ENCODE results near the gene CNBD2.
A peak's percentile ranks its signal among the peaks of the same experiment; 100 is the strongest.
"Not testable (repeated sequence)": the region's sequence is repeated elsewhere in the genome, so short reads cannot be mapped to it uniquely, and the experiment has no call there.

The CNBD2 gene

GRCh38 chr20:35967979-35968640, at the start of gene CNBD2:
Gene CNBD2 (plus strand): TSS chr20:35968590. CDS start chr20:35968763, 173 bp downstream.
- TF ChIP-seq JUND (IDR thresholded peaks at IDR 0.05; ENCODE audit: low read depth): no peak
- in situ Hi-C loops (cut with HindIII; ENCODE audit: low pct_unique_long_range_greater_than_20kb, low sequenced_read_pairs): no loop called here
- no peak for DNase-seq (ENCODE audit: low read depth in 1 of 2, low spot score in 1 of 2)

- no peak for TF ChIP-seq JUND (IDR thresholded peaks at IDR 0.05; ENCODE audit: low read depth)
- no peak for DNase-seq (ENCODE audit: low read depth in 1 of 2, low spot score in 1 of 2)
- in situ Hi-C loops (cut with HindIII; ENCODE audit: low pct_unique_long_range_greater_than_20kb, low sequenced_read_pairs): no loop called here
Measured at GRCh38 chr20:35920523-35920922, 47.9 kb upstream of the CNBD2 start.

GRCh38 chr20:35929301-35929700, 39.1 kb upstream of the CNBD2 start:
- in situ Hi-C loops (cut with HindIII; ENCODE audit: low pct_unique_long_range_greater_than_20kb, low sequenced_read_pairs): no loop called here
- peak in 1 of 2 experiments; percentile 54 for DNase-seq (ENCODE audit: low read depth in 1 of 2, low spot score in 1 of 2)
- TF ChIP-seq JUND (IDR thresholded peaks at IDR 0.05; ENCODE audit: low read depth): no peak

GRCh38 chr20:35934050-35934449, 34.3 kb upstream of the CNBD2 start:
- DNase-seq (ENCODE audit: low read depth in 1 of 2, low spot score in 1 of 2): no peak
- no peak for TF ChIP-seq JUND (IDR thresholded peaks at IDR 0.05; ENCODE audit: low read depth)
- in situ Hi-C loops (cut with HindIII; ENCODE audit: low pct_unique_long_range_greater_than_20kb, low sequenced_read_pairs): no loop called here

DNA sequence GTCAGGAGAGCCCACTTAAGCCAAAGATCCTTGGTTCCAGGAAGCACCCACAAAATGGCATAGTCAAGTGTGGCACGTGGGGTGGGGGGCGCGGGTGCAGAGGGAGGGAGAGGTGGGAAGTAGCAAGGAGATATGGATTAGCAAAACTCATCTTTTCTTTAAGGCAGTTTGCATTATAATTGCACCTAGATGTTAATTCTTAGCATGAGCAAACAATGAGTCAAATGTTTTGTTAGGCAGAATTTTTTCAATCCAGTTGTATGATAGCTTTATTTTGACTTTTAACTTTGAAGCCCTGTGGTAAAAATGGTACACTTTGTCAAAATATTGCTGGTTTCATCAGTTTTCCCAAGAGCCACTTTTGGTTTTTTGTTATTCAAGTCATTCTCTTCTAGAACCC, 29.1 kb upstream of the CNBD2 start:
- in situ Hi-C loops (cut with HindIII; ENCODE audit: low pct_unique_long_range_greater_than_20kb, low sequenced_read_pairs): no loop called here
- no peak for TF ChIP-seq JUND (IDR thresholded peaks at IDR 0.05; ENCODE audit: low read depth)
- no peak for DNase-seq (ENCODE audit: low read depth in 1 of 2, low spot score in 1 of 2)

DNA sequence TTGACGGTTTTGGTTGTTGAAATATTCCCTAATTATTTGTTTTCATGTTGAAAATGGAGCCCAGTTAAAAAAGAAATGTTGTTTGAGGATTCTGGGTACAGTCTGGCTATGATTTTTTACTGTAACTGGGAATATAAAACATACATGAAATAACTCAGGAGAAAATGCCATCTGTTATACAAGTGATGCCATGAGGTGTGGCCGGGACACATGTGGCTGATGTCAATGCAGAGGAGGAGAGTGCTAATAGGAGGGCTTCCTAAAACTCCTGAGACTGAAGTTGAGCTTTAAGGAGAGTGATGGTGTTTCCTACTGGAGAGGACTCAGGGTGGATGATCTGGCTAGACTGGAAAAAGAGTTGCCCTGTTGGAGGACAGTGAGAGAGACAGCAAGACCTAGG, 26.8 kb upstream of the CNBD2 start:
- no peak for DNase-seq (ENCODE audit: low read depth in 1 of 2, low spot score in 1 of 2)
- in situ Hi-C loops (cut with HindIII; ENCODE audit: low pct_unique_long_range_greater_than_20kb, low sequenced_read_pairs): no loop called here
- TF ChIP-seq JUND (IDR thresholded peaks at IDR 0.05; ENCODE audit: low read depth): no peak

GRCh38 chr20:35942243-35942642, 26.1 kb upstream of the CNBD2 start:
- in situ Hi-C loops (cut with HindIII; ENCODE audit: low pct_unique_long_range_greater_than_20kb, low sequenced_read_pairs): no loop called here
- no peak for TF ChIP-seq JUND (IDR thresholded peaks at IDR 0.05; ENCODE audit: low read depth)
- DNase-seq (ENCODE audit: low read depth in 1 of 2, low spot score in 1 of 2): peak in 1 of 2 experiments; percentile 33

DNA sequence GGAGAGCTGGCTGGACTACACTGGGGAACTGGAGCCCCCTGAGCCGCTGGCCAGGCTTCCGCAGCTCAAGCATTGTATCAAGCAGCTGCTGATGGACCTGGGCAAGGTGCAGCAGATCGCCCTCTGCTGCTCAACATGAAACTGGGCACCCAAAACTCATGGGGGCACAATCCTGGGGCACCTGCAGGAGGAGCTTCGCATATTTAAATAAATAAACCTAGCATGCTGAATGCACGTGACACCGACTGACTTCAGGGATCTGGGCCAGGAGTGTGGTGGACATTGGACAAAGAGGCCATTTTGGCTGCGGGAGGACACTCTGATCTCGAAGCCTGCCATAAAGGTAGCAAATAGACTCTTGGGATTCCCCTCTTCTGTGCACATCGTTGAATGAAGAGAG, 20.9 kb upstream of the CNBD2 start:
- in situ Hi-C loops (cut with HindIII; ENCODE audit: low pct_unique_long_range_greater_than_20kb, low sequenced_read_pairs): no loop called here
- TF ChIP-seq JUND (IDR thresholded peaks at IDR 0.05; ENCODE audit: low read depth): no peak
- peak in 1 of 2 experiments; percentile 72 for DNase-seq (ENCODE audit: low read depth in 1 of 2, low spot score in 1 of 2)

DNA sequence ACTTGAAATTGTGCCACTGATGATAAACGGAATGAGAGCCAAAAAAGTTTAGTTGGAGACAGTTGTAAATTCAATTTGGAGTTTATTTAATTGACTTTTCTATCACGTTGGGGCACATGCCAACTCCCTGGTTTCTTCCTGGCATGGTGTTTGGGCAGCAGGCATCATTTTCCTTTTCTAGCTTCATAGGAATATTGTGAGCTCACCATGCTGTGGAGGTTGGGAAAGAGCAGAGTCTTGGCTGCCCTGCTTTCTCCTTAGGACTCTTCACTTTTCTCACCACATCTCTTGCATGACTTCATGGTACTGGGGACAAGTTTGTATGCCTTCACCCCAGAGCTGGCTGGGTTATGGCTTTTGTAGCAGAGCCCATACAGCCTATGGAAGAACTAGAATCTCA, 20.5 kb upstream of the CNBD2 start:
- in situ Hi-C loops (cut with HindIII; ENCODE audit: low pct_unique_long_range_greater_than_20kb, low sequenced_read_pairs): no loop called here
- DNase-seq (ENCODE audit: low read depth in 1 of 2, low spot score in 1 of 2): no peak

GRCh38 chr20:35950093-35950492, 18.3 kb upstream of the CNBD2 start:
- DNase-seq (ENCODE audit: low read depth in 1 of 2, low spot score in 1 of 2): no peak
- in situ Hi-C loops (cut with HindIII; ENCODE audit: low pct_unique_long_range_greater_than_20kb, low sequenced_read_pairs): no loop called here
- no peak for TF ChIP-seq JUND (IDR thresholded peaks at IDR 0.05; ENCODE audit: low read depth)

More for the DNA sequence above, 20.5 kb upstream of the CNBD2 start:
- TF ChIP-seq JUND (IDR thresholded peaks at IDR 0.05; ENCODE audit: low read depth): no peak

- DNase-seq (ENCODE audit: low read depth in 1 of 2, low spot score in 1 of 2); in situ Hi-C loops (cut with HindIII; ENCODE audit: low pct_unique_long_range_greater_than_20kb, low sequenced_read_pairs): not testable (repeated sequence)
Measured at GRCh38 chr20:35952080-35952479, 16.3 kb upstream of the CNBD2 start.

DNA sequence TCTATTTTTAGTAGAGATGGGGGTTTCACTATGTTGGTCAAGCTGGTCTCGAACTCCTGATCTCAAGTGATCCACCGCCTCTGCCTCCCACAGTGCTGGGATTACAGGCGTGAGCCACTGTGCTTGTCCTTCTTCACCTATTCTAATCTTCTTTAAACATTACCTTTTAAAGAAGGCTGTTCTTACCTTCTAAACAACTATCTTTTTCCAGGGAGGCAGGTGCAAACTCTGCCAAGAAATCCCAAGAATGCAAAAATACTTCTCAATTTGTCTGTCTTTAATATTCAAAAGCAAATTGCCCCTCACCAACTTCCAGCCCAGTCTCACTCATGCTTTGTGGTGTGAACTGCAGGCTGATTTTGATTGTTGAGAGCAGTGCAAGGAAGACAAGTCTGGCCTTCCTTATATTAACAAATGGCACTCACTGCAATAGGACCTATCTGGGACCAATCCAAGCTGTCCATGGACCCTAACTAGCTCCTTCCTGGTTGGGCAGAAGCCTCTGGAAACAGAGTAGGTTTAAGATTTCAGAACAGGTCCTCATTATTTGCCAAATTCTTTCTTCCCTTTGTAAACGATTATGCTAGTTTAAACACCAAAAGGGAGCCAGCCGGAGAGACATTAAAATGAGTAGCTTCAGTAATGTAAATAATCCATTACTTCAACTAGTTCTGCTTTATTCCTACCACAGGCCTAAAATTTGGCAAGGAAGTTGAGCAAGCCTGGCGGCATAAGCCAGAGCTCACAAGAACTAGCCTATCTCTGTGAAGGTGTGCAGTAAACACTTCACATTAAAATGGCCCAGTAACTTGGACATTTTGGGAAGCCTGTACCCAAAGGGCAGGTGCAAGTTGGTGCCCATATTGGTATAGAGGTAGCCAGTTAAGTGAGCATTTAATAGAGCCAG, 15.7 kb upstream of the CNBD2 start:
- DNase-seq (ENCODE audit: low read depth in 1 of 2, low spot score in 1 of 2): peak; percentile 41 to 52
- in situ Hi-C loops (cut with HindIII; ENCODE audit: low pct_unique_long_range_greater_than_20kb, low sequenced_read_pairs): no loop called here
- TF ChIP-seq JUND (IDR thresholded peaks at IDR 0.05; ENCODE audit: low read depth): no peak

All from T47D (cell line).